ENCODE data around the gene NOS1AP. TPM values are rescaled to one million over a fixed set of nuclear protein-coding genes. Genes with fewer than 3 reads are reported as not detected.
A peak's percentile ranks its signal among the peaks of the same experiment; 100 is the strongest.
"Not testable (repeated sequence)": the region's sequence is repeated elsewhere in the genome, so short reads cannot be mapped to it uniquely, and the experiment has no call there.

The NOS1AP gene
- total RNA-seq, 1 experiment from 2014 or later: 0.02 TPM

DNA sequence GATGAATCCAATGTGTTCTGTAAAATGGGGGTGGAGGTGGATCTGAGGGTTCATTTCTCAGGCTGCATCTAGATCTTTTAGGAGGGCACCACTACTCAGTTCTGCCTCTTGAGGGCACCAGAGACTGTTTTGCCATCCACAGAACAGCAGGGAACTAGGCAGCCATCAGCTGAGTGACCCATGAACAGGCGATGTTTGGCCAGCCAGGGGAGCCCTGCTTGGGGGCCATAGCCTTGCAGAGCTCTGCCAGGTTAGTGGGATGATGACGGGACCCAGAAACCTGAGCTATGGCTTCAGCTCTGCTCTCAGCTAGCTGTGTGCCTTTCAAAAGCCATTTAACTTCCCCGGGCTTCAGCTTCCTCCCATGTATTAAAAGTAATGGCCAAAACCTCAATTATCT, 13.4 kb upstream of the NOS1AP start:
- peak; percentile 73 for DNase-seq (ENCODE audit: extremely low read depth, low read depth)

DNA sequence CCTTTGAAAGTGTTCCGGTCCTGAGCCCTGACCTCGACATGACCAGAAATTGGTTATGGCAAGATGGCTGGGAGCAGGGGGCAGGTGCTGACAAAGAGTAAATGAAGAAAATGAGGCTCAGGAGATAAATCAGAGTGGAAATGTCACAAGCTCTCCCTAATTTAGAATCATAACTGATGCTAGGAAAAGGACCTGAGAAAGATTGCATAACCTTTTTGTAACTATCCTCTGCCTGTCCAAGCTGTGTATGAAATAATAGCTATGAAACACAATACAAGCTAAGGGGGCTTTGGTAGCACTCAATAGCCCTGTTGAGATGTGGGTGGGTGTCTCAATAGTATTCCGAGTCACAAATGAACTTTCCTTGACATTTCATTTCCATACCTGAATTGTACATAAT, 12.9 kb upstream of the NOS1AP start:
- no peak for DNase-seq (ENCODE audit: extremely low read depth, low read depth)

DNA sequence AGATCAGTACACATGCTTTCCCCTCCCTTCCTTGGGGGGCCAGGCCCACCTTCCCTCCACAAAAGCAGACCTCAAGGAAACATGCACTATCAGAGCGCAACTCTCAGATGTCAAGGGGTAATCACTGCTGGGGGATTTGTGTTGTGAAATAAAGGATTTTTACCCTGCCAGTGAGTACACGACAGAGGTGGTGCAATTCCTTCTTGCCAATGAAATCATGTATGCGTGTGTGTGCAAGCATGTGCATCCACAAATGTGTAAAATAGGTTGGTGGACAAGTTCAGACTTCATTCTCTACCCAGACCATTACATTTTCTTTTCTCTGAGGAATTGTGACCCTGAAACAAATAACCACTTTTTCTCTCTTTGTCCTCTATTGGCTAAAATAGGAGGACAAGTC, 9.8 kb upstream of the NOS1AP start:
- DNase-seq (ENCODE audit: extremely low read depth, low read depth): no peak

DNA sequence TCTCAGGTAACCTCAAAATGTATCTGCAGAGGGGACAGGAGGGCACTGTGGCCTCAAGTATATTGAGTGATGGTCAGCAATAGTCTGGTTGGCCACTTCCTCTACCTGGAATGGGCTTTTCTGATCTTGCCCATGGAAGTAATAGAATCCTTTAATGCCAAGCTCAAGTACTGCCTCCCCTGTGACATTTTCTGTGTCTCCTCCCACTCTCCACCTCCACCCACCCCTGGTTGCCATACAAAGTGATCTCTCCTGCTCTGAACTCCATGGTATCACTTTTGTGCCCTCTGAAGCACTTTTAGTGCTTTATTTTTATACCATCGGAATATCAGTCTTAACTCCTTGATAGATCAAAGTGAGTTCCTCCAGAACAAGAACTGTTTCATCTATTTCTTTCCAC, 9.2 kb upstream of the NOS1AP start:
- no peak for DNase-seq (ENCODE audit: extremely low read depth, low read depth)

DNA sequence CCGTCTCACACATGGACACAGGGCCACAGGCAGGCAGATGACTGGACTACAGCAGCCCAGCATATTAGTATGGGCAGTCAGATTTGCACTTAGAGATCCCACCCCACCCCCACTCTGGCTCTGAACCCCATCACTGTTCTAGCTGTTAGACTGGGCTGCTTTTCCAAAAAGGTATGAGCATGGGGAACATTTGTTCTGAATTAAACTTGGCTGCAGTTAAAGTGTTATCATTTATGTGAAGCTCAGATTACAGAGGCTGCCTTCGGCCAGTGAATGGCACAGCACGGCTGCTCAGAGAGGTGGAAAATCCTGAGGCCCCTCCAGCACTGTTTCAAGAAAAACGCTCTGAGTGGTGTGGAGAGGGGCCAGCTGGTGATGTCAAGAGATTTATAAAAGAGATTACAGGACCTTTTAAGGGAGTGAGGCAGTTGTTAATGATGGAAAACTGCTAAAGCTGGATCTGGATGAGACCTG, 6.9 kb upstream of the NOS1AP start:
- DNase-seq (ENCODE audit: extremely low read depth, low read depth): no peak

DNA sequence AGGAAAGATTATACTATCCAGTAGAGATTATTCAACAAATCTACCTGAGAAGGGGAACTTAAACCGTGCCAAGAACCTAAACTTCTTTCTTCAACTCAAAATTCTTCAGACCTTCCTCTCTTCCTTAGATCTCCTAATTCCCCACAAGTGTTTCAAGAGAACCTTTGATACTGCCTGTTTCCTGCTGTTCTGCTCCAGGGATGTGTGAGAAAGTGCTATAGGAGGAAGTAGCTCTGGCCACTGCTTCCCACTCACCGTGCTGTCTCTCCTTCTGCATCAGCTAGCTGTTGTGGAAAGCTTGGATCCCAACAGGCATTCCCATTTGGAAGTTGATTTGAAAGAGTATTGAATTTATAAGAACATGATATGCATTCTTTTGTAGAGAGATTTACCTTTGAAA, 4.5 kb upstream of the NOS1AP start:
- DNase-seq (ENCODE audit: extremely low read depth, low read depth): no peak

DNA sequence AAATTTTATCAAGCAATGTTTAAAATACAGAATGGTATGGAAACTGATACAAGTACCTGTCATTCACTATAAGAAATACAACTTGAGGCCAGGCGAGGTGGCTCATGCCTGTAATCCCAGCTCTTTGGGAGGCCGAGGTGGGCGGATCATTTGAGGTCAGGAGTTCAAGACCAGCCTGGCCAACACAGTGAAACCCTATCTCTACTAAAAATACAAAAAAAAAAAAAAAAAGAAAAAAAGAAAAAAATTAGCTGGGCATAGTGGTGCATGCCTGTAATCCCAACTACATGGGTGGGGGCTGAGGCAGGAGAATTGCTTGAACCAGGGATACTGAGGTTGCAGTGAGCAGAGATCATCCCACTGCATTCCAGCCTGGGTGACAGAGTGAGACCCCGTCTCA, 2.7 kb upstream of the NOS1AP start:
- DNase-seq (ENCODE audit: extremely low read depth, low read depth): not testable (repeated sequence)

DNA sequence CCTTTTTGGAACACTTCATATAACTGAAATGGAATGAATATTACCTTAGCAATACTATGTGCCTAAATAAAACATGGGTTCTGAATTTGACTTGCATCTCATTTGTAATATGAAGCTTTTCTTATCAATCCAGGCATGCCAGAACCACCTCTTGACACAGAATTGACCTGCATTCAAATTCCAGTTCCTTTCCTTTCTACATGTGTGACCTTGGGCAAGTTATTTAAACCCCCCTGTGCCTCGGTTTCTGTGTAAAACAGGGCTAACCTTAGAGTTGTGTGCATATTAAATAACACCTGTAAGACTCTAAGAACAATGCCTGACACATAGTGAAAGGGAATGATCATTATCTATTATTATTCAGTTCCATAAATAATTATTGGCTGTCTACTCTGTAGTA, 2.0 kb upstream of the NOS1AP start:
- DNase-seq (ENCODE audit: extremely low read depth, low read depth): no peak

DNA sequence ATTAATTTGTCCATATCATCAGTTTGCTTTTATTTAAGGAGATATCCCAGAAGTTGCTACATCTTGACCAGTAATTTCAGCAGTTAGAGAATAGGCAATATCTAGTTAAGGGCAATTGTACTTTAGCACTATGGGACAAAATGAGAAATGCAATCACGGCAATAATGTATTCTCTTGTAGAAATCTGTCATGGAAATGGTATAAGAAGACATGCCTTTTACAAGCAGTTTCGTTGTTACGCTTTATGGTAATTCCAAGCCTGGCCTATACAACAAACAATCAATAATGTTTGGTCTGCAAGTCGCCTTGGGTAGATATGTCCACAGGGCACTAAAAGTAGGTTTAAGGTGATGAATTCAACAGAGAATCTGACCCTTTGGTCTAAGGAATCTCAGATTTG, 1.2 kb upstream of the NOS1AP start:
- no peak for DNase-seq (ENCODE audit: extremely low read depth, low read depth)

DNA sequence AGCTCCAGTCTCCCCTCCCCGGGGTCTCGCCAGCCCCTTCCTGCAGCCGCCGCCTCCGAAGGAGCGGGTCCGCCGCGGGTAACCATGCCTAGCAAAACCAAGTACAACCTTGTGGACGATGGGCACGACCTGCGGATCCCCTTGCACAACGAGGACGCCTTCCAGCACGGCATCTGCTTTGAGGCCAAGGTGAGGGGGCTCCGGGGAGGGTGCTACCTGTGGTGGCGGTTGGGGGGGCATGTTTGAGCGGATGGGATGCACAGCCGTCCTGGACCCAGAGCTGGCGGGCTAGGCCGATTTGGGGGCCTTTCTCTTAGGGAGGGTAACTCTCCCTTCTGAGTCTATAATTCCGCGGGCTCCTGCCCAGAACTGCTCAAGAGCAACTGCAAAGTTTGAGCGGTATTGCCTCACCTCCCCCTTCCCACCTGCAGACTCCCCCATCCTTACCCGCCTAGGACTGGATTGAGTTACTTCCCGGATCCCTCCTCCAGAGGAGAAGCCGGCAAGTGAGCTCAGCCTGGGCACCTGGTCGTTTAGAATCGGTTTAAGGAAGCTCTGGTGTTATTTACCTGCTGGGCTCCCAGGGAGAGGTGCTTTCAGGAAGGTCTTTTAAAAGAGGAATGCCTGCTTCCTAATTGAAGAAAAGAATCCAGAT, 730 bp downstream of the NOS1AP start:
- DNase-seq (ENCODE audit: extremely low read depth, low read depth): no peak

DNA sequence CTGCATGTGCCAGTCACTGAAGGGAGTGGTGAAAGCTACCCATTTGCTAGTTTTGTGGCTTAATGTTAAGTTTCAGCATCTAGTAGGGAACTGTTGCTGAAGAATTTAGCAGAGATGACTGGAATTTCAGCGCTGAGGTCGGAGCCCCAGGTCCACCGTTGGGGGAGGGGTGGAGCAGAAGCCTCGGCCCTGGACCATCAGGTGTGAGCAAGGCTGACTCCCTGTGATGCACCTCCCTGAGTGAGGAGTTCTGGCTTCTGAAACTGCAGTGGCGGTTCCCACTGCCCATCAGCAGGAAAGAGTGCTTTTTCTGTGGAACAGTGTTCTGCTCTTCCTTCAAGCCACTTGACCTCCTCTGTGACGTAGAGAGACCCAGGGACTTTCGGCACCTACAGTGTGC, 1.3 kb downstream of the NOS1AP start:
- no peak for DNase-seq (ENCODE audit: extremely low read depth, low read depth)

DNA sequence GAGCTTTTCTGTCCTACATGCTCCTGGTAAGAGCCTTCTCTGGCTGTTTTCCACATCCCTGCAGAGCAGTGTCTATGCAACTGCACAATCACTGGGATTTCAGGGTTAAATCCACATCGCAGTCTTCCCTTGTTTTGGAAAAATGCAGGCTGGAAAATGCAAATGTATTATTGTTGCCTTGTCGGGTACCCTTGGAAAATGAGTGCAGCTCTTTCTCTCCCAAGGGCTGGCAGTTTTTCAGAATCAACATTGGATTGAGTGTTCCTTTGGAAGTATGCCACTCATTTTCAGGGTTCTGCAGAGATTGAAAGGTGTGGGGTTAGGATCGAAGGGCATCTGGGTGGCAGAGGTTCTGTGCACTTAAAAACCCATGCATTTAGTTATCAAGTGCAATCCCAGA, 3.2 kb downstream of the NOS1AP start:
- no peak for DNase-seq (ENCODE audit: extremely low read depth, low read depth)

DNA sequence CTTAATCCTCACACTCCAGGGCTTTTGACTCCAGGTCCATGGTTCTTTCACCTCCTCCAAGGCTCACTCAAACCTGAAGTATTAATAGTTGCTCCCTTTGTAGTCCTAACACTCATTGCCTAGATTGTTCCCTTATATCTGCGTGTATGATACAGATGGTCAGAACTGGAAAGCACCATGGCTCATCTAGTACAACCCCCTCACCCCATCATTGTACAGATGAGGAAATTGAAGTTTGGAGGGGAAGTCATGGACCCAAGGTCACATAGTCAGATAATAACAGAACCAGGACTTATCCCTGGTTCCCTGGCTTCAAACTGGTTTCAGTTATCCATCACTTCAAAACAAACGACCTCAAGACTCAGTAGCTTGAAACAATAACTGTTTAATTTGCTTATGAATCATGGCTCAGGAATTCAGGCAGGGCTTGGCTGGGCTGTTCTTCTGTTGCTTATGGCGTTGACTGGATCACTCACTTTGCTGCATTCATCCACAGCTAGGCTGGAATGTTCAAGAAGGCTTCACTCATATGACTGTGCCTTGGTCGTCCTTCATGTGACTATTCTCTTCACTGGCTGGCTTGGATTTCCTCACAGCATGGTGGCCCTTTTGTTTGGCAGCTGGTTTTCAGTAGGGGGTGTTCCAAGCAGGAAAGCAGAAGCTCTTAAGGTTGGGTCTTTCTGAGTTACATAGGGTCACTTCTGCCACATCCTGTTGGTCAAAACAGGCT, 5.0 kb downstream of the NOS1AP start:
- DNase-seq (ENCODE audit: extremely low read depth, low read depth): no peak

DNA sequence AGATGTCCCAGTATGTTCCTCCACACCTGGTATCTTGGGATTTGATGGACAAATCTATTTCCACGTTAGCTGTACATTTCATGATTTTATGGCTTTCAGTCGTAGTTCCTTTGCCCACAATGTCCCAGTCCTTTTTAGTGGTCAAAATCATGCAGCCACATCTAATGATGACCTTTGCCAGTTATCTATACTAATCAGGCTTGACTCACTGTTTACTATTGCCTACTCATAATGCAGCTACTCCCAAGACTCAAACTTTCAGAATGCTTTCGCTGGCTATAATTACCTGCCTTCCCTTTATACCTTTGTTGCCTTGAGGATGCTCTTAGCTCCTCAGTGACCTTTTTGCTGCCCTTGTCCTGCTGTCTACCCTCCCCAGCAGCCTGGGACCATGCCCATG, 6.4 kb downstream of the NOS1AP start:
- no peak for DNase-seq (ENCODE audit: extremely low read depth, low read depth)

DNA sequence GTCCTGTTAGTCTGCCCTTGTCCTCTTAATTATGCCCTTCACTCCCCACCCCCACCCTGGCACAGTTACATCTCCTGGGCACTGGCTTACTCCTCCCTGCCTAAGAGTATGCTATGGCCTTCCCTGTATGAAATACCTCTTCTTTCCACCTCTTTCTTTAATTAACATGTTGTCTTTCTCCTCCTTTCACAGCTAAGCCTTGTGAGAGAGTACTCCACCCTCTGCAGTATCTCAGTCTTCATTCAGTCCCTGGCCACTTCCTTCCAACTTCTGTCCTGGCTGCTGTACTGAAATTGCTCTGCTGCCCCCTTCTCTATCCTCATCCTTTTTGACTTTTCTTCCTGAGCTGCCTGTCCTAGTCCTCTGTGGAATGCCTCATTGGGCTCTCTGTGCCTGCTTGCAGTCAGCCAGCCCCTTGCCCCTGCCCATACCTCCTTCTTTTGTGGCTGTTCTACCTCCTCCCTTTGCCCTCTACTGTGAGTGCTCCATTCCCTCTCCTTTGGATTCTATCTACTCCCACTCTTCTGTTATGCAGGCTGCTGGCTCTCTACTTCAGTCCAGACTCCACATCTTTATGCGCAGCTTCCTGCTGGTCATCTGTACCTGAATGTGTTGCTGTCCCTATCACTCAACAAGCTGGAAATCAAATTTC, 8.3 kb downstream of the NOS1AP start:
- DNase-seq (ENCODE audit: extremely low read depth, low read depth): no peak

DNA sequence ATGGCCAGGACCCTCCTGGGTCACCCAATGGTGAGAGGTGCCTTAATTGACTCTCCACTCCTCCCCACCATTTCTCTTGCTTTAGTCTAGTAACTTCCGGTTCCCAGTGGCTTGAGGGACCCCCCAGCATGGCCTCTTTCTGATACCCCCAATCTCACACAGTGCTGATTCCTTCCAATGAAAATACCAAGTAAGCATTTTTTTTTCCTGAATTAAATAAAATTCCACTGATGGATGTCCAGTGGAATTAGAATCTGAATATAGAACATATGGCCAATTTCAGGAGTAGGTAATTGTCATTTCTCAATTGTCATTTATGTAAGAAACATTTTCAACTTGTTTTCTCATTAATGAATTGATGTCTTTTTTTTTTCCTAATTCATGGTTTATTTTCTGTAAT, 9.5 kb downstream of the NOS1AP start:
- no peak for DNase-seq (ENCODE audit: extremely low read depth, low read depth)

DNA sequence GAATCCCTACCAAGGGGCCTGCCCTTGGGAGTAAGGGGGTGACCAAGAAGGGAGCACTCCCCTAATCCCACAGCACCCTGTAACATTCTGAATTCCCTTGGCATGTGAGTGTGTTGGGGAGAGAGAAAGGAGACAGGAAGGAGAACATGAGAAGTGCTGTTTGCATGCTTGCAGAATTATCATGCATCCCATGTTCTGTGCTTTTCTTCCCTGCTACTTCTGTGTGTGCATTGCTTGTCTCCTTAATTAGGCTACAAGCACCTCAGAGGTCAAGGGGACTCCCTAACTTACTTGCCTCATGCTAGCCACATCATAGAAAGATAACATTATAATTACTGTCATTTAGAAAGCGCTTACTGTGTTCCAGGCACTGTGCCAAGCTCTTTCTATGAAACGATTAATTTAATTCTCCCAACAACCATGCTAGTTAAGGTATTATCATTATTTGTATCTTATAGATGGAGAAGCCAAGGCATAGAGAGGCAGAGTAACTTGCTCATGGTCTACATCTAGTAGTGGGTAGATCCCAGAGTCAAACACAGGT, 11.1 kb downstream of the NOS1AP start:
- no peak for DNase-seq (ENCODE audit: extremely low read depth, low read depth)

DNA sequence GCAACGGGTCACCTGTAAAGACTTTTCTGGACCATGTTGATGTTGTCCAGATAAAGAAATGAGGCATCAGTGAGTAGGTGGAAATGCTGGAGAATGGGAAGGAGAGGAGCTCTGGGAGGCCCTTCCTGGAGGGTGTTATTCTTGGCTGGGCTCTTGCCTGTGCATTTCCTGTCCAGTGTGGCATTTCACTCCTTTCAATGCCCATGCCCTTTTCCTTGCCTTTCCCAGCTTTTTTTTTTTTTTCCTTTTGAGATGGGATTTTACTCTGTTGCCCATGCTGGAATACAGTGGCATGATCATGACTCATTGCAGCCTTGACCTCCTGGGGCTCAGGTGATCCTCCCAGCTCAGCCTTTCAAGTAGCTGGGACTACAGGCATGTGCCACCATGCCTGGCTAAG, 11.8 kb downstream of the NOS1AP start:
- no peak for DNase-seq (ENCODE audit: extremely low read depth, low read depth)

DNA sequence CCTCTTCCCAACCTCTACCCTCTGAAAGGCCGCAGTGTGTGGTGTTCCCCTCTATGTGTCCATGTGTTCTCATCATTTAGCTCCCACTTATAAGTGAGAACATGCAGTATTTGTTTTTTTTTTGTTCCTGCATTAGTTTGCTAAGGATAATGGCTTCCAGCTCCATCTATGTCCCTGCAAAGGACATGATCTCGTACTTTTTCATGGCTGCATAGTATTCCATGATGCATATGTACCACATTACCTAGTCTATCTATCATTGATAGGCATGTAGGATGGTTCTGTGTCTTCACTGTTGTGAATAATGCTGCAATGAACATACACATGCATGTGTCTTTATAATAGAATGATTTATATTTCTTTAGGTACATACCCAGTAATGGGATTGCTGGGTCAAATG, 12.6 kb downstream of the NOS1AP start:
- DNase-seq (ENCODE audit: extremely low read depth, low read depth): not testable (repeated sequence)

DNA sequence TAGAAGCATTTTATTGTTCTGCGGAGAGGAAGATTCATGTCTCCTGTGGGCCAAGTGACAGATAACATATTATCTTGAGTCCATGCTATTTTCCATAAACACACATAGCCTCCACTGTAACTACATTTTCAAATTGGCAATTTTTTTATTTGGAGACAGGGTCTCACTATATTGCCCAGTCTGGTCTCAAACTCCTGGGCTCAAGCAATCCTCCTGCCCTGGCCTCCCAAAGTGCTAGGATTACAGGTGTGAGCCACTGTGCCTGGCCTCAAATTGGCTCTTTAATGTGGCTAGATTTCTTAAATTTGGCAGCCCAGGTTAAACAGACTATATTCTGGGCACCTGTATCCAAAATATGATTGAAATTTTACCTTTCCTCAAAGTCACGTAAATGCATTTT, 13.8 kb downstream of the NOS1AP start:
- DNase-seq (ENCODE audit: extremely low read depth, low read depth): no peak

DNA sequence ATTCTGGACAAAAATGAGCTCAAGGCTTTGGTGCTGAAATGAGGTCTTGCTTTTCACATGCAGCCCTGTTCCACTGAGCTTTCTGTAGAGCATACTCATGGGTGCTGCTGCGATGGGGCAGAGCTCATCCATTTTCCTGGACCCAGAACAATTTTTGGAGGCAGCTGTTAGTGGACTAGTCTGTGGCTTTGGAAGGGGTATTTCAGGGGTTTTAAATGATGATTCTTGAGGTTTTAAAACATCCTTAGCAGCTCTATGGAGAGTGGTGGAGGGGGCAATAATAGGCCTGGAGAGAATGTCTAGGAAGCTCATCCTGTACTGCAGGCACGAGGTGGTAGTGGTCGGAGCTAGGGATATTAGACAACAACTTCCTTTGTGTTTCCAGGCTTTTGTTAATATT, 16.5 kb downstream of the NOS1AP start:
- no peak for DNase-seq (ENCODE audit: extremely low read depth, low read depth)

DNA sequence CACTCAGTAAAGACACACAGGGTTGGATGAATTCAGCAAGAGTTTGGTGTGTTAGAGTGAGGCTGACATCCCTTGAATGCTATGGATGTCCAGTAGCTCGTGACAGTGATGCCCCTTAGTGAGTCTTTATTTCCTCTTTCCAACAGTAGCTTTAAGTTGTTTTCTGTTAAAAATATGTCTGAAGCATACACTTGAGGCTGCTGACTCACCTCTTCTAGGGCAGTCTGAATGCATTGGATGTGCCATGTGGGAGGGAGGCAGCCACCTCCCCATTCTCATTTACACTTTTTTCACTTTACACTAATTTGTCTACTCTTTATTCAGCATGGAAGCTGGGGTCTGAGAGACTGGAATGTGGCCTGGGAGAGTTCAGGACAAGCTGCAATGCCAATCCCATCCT, 17.6 kb downstream of the NOS1AP start:
- no peak for DNase-seq (ENCODE audit: extremely low read depth, low read depth)
